ENCODE data around the gene CYBC1. TPM values are rescaled to one million over a fixed set of nuclear protein-coding genes. Genes with fewer than 3 reads are reported as not detected.

CYBC1 gene
- total and polyA plus RNA-seq, 9 of the 15 experiments (the other 6 are each of a cell fraction or from before 2014, with no cell fraction given) = 1.3 to 71.8 (median 49.9) TPM

DNA sequence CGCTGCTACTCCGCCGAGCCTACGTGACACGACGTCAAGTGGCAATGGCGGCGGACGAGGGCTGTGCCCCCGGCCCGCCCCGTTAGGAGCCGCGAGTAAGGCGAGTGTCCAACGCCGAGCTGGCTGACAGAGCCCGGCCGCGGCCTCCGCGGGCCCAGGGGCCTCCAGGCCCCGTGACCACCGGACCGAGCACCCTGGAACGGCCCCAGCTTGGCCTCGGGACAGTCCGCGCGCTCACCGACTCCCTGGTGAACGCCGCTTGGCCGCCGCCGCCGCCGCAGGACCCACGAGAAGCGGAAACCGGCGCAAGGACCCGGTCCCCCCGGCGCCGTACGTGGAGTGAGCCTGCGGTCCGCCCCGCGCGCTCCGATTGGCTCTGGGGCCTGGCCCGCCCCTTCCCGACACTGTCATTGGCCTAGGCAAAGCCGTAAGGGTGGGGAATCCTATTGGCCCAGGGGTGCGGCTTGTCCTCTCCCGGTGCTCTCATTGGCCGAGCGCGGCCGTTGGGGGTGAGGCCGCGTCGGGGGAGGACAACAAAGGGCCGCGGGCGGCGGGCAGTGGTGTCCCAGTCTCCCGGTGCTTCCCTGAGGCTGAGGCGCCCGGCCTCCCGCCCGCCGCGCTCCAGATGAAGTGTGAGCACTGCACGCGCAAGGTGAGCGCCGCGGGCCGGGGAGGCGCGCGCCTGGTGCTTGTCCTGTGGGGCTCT is 7.8 kb upstream of the CYBC1 start, which contains the start of gene NARF (continued):
- TF ChIP-seq ZC3H11A (IDR thresholded peaks at IDR 0.05; ENCODE audit: low read depth, low read length) = 0 out of 2 replicates have a peak, but pooled peaks have one; percentile 19
- TF ChIP-seq NCOA1 (IDR thresholded peaks at IDR 0.05; ENCODE audit: low read depth) = no peak
- peak; percentile 38; the same call in 1 of the 2 replicates for TF ChIP-seq SAFB (IDR thresholded peaks at IDR 0.05; ENCODE audit: borderline replicate concordance, low read depth, low read length)
- no peak for TF ChIP-seq KHSRP (IDR thresholded peaks at IDR 0.05)
- TF ChIP-seq MAFG (tag; conservative IDR thresholded peaks at IDR 0.05) = no peak
- TF ChIP-seq HNRNPL (IDR thresholded peaks at IDR 0.05; ENCODE audit: low read depth, low read length) = peak; percentile 56; the same call in 1 of the 2 replicates
- TF ChIP-seq ZSCAN29 (IDR thresholded peaks at IDR 0.05) = no peak
- no peak for TF ChIP-seq MCM3 (IDR thresholded peaks at IDR 0.05)
- peak; percentile 72 to 96; a peak in 3 of 4 replicates for TF ChIP-seq NONO (IDR thresholded peaks at IDR 0.05; ENCODE audit: low read depth in 2 of 2, low read length in 1 of 2)
- TF ChIP-seq, protein P1, sequence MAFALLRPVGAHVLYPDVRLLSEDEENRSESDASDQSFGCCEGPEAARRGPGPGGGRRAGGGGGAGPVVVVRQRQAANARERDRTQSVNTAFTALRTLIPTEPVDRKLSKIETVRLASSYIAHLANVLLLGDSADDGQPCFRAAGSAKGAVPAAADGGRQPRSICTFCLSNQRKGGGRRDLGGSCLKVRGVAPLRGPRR (CRISPR knock-in tag; IDR thresholded peaks at IDR 0.05) = no peak
- no peak for TF ChIP-seq ETV6 (IDR thresholded peaks at IDR 0.05; ENCODE audit: borderline replicate concordance in 1 of 2, low read depth in 2 of 2, low read length in 1 of 2)
- no peak for TF ChIP-seq ETV6 (CRISPR knock-in tag; IDR thresholded peaks at IDR 0.05; ENCODE audit: borderline replicate concordance)
- TF ChIP-seq, protein P2, sequence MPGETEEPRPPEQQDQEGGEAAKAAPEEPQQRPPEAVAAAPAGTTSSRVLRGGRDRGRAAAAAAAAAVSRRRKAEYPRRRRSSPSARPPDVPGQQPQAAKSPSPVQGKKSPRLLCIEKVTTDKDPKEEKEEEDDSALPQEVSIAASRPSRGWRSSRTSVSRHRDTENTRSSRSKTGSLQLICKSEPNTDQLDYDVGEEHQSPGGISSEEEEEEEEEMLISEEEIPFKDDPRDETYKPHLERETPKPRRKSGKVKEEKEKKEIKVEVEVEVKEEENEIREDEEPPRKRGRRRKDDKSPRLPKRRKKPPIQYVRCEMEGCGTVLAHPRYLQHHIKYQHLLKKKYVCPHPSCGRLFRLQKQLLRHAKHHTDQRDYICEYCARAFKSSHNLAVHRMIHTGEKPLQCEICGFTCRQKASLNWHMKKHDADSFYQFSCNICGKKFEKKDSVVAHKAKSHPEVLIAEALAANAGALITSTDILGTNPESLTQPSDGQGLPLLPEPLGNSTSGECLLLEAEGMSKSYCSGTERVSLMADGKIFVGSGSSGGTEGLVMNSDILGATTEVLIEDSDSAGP (CRISPR knock-in tag; IDR thresholded peaks at IDR 0.05) = no peak
- no peak for TF ChIP-seq ZNF121 (CRISPR knock-in tag; conservative IDR thresholded peaks at IDR 0.05)
- TF ChIP-seq SIN3A (IDR thresholded peaks at IDR 0.05; ENCODE audit: borderline replicate concordance in 2 of 2, control insufficient read depth in 1 of 2, low read depth in 2 of 2, low read length in 2 of 2) = no peak; a peak in 3 of 4 replicates
- TF ChIP-seq, protein P3, sequence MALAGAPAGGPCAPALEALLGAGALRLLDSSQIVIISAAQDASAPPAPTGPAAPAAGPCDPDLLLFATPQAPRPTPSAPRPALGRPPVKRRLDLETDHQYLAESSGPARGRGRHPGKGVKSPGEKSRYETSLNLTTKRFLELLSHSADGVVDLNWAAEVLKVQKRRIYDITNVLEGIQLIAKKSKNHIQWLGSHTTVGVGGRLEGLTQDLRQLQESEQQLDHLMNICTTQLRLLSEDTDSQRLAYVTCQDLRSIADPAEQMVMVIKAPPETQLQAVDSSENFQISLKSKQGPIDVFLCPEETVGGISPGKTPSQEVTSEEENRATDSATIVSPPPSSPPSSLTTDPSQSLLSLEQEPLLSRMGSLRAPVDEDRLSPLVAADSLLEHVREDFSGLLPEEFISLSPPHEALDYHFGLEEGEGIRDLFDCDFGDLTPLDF (CRISPR knock-in tag; IDR thresholded peaks at IDR 0.05) = peak; percentile 87
- TF ChIP-seq, protein P4, sequence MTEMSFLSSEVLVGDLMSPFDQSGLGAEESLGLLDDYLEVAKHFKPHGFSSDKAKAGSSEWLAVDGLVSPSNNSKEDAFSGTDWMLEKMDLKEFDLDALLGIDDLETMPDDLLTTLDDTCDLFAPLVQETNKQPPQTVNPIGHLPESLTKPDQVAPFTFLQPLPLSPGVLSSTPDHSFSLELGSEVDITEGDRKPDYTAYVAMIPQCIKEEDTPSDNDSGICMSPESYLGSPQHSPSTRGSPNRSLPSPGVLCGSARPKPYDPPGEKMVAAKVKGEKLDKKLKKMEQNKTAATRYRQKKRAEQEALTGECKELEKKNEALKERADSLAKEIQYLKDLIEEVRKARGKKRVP (CRISPR knock-in tag; IDR thresholded peaks at IDR 0.05) = peak; percentile 56
- peak; percentile 76; the same call in 1 of the 2 replicates for TF ChIP-seq ZNF583 (CRISPR knock-in tag; IDR thresholded peaks at IDR 0.05)
- TF ChIP-seq RBM25 (IDR thresholded peaks at IDR 0.05; ENCODE audit: low read depth, low read length, severe bottlenecking) = peak; percentile 100
- TF ChIP-seq SAP30 (IDR thresholded peaks at IDR 0.05; ENCODE audit: borderline replicate concordance, insufficient read depth, low read depth, low read length, poor library complexity, severe bottlenecking) = peak; percentile 17
- TF ChIP-seq, protein P5, sequence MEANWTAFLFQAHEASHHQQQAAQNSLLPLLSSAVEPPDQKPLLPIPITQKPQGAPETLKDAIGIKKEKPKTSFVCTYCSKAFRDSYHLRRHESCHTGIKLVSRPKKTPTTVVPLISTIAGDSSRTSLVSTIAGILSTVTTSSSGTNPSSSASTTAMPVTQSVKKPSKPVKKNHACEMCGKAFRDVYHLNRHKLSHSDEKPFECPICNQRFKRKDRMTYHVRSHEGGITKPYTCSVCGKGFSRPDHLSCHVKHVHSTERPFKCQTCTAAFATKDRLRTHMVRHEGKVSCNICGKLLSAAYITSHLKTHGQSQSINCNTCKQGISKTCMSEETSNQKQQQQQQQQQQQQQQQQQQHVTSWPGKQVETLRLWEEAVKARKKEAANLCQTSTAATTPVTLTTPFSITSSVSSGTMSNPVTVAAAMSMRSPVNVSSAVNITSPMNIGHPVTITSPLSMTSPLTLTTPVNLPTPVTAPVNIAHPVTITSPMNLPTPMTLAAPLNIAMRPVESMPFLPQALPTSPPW (CRISPR knock-in tag; IDR thresholded peaks at IDR 0.05) = peak; percentile 87
- no peak for TF ChIP-seq ZNF431 (CRISPR knock-in tag; IDR thresholded peaks at IDR 0.05)
- no peak for TF ChIP-seq DNMT1 (IDR thresholded peaks at IDR 0.05)

All from K562 (cell line).